ENCODE data around the gene CRACDL. TPM values are rescaled to one million over a fixed set of nuclear protein-coding genes. Genes with fewer than 3 reads are reported as not detected.

The CRACDL gene
- total and polyA plus RNA-seq, 2 of the 13 experiments (the other 11 are each of a cell fraction or from before 2014, with no cell fraction given): 0.15 to 0.26 TPM

DNA sequence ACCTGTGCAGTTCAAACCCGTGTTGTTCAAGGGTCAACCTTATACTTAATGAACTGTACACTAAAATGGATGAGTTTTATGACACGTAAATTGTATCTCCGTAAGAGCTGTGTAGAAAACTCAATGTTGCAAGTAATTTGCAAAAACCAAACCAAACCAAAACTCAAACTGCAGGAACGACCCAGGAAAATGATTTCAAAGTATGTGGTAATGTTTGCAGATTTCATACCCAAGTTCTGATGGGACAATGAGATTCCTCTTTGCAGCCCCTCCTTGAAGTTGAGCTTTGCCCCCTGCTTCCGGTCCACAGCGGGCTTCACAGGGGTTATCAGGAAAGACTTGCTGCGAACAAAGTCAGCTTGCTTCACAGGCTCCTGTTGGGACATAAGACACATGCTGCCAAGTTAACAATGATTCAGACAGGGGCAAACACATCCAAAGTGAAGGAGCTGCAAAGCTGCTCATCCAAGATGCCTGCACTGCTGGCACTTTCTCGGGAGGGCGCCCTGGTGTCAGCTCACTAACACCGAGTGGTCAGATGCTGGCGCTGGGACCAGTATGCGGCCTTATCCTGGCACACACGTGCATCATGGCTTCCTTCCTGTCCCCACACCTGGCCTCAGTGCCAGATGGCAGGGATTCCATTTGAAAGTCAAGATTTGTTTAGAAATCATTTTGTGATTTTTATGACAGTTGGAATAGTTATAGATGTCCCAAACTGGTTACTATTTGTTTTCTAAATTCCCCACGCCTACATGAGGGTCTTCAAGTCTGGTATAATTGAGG, 139.9 kb downstream of the CRACDL start (continued):
- TF ChIP-seq, protein P1, sequence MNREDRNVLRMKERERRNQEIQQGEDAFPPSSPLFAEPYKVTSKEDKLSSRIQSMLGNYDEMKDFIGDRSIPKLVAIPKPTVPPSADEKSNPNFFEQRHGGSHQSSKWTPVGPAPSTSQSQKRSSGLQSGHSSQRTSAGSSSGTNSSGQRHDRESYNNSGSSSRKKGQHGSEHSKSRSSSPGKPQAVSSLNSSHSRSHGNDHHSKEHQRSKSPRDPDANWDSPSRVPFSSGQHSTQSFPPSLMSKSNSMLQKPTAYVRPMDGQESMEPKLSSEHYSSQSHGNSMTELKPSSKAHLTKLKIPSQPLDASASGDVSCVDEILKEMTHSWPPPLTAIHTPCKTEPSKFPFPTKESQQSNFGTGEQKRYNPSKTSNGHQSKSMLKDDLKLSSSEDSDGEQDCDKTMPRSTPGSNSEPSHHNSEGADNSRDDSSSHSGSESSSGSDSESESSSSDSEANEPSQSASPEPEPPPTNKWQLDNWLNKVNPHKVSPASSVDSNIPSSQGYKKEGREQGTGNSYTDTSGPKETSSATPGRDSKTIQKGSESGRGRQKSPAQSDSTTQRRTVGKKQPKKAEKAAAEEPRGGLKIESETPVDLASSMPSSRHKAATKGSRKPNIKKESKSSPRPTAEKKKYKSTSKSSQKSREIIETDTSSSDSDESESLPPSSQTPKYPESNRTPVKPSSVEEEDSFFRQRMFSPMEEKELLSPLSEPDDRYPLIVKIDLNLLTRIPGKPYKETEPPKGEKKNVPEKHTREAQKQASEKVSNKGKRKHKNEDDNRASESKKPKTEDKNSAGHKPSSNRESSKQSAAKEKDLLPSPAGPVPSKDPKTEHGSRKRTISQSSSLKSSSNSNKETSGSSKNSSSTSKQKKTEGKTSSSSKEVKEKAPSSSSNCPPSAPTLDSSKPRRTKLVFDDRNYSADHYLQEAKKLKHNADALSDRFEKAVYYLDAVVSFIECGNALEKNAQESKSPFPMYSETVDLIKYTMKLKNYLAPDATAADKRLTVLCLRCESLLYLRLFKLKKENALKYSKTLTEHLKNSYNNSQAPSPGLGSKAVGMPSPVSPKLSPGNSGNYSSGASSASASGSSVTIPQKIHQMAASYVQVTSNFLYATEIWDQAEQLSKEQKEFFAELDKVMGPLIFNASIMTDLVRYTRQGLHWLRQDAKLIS (CRISPR knock-in tag; IDR thresholded peaks at IDR 0.05): peak; percentile 78; the same call in 1 of the 2 replicates
- peak; percentile 98 for TF ChIP-seq FOSL2 (CRISPR knock-in tag; IDR thresholded peaks at IDR 0.05)
- TF ChIP-seq ZNF589 (CRISPR knock-in tag; conservative IDR thresholded peaks at IDR 0.05): no peak; the same call in 1 of the 2 replicates
- peak; percentile 90; the same call in 1 of the 2 replicates for TF ChIP-seq ZNF792 (CRISPR knock-in tag; IDR thresholded peaks at IDR 0.05)
- peak; percentile 79 for TF ChIP-seq ZNF12 (CRISPR knock-in tag; IDR thresholded peaks at IDR 0.05)
- peak; percentile 80 for TF ChIP-seq THAP11 (CRISPR knock-in tag; IDR thresholded peaks at IDR 0.05)
- TF ChIP-seq SNAI1 (CRISPR knock-in tag; IDR thresholded peaks at IDR 0.05; ENCODE audit: borderline replicate concordance): peak; percentile 91; the same call in 1 of the 2 replicates
- TF ChIP-seq, protein P2, sequence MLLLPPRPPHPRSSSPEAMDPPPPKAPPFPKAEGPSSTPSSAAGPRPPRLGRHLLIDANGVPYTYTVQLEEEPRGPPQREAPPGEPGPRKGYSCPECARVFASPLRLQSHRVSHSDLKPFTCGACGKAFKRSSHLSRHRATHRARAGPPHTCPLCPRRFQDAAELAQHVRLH (CRISPR knock-in tag; IDR thresholded peaks at IDR 0.05; ENCODE audit: borderline replicate concordance, low read depth): peak; percentile 76
- peak; percentile 93 for TF ChIP-seq IRF2 (CRISPR knock-in tag; IDR thresholded peaks at IDR 0.05)
- no peak for TF ChIP-seq ZNF775 (CRISPR knock-in tag; IDR thresholded peaks at IDR 0.05; ENCODE audit: borderline replicate concordance)
- TF ChIP-seq ELF4 (CRISPR knock-in tag; IDR thresholded peaks at IDR 0.05; ENCODE audit: borderline replicate concordance): peak; percentile 88
- TF ChIP-seq RXRA (CRISPR knock-in tag; IDR thresholded peaks at IDR 0.05): peak; percentile 94
- TF ChIP-seq ZNF782 (CRISPR knock-in tag; IDR thresholded peaks at IDR 0.05; ENCODE audit: borderline replicate concordance): no peak; the same call in 1 of the 2 replicates
- no peak for TF ChIP-seq ATRX (CRISPR knock-in tag; IDR thresholded peaks at IDR 0.05; ENCODE audit: borderline replicate concordance)
- TF ChIP-seq ARID4A (CRISPR knock-in tag; IDR thresholded peaks at IDR 0.05; ENCODE audit: borderline replicate concordance): peak; percentile 70; the same call in 1 of the 2 replicates
- TF ChIP-seq BORCS8-MEF2B (CRISPR knock-in tag; IDR thresholded peaks at IDR 0.05): peak; percentile 78; the same call in 1 of the 2 replicates
- TF ChIP-seq, protein P3, sequence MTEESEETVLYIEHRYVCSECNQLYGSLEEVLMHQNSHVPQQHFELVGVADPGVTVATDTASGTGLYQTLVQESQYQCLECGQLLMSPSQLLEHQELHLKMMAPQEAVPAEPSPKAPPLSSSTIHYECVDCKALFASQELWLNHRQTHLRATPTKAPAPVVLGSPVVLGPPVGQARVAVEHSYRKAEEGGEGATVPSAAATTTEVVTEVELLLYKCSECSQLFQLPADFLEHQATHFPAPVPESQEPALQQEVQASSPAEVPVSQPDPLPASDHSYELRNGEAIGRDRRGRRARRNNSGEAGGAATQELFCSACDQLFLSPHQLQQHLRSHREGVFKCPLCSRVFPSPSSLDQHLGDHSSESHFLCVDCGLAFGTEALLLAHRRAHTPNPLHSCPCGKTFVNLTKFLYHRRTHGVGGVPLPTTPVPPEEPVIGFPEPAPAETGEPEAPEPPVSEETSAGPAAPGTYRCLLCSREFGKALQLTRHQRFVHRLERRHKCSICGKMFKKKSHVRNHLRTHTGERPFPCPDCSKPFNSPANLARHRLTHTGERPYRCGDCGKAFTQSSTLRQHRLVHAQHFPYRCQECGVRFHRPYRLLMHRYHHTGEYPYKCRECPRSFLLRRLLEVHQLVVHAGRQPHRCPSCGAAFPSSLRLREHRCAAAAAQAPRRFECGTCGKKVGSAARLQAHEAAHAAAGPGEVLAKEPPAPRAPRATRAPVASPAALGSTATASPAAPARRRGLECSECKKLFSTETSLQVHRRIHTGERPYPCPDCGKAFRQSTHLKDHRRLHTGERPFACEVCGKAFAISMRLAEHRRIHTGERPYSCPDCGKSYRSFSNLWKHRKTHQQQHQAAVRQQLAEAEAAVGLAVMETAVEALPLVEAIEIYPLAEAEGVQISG (CRISPR knock-in tag; IDR thresholded peaks at IDR 0.05): peak; percentile 85
- TF ChIP-seq ZNF337 (CRISPR knock-in tag; IDR thresholded peaks at IDR 0.05; ENCODE audit: borderline replicate concordance, low read depth): peak; percentile 71; the same call in 1 of the 2 replicates
